KBM-7 (cell line): Measurements from ENCODE around the gene ASPRV1.
A peak's percentile ranks its signal among the peaks of the same experiment; 100 is the strongest.
"Not testable (repeated sequence)": the region's sequence is repeated elsewhere in the genome, so short reads cannot be mapped to it uniquely, and the experiment has no call there.

Experiments used
- DNase-seq: peaks from one replicate; pipeline ENCODE4 v3.0.0-alpha.2; 2015
- in situ Hi-C: fragments of 300-500 bp; cut with MboI; formaldehyde crosslinking; loops from 2 replicates; pipeline ENCODE4 v1.14.3; 2020; ENCODE audit warnings: low sequenced_read_pairs, low pct_unique_long_range_greater_than_20kb, mixed read lengths

The ASPRV1 gene

GRCh38 chr2:69961496-69961895 lies at the start of gene ASPRV1:
Gene ASPRV1 (minus strand): TSS chr2:69961631. CDS start chr2:69961436, 195 bp downstream.
- in situ Hi-C loops = no loop called here
- no peak for DNase-seq

- in situ Hi-C loops = no loop called here
These were observed 49.2 kb upstream of the ASPRV1 start for GRCh38 chr2:70010576-70011111.

GRCh38 chr2:70009762-70010575 lies 48.5 kb upstream of the ASPRV1 start:
- DNase-seq = no peak

More at GRCh38 chr2:70010576-70011111, 49.2 kb upstream of the ASPRV1 start:
- DNase-seq = no peak

GRCh38 chr2:70008290-70008689 lies 46.9 kb upstream of the ASPRV1 start:
- in situ Hi-C loops = no loop called here
- DNase-seq = no peak

More at GRCh38 chr2:70009762-70010575, 48.5 kb upstream of the ASPRV1 start:
- in situ Hi-C loops = no loop called here

- DNase-seq = no peak
- in situ Hi-C loops = no loop called here
These were observed 45.7 kb upstream of the ASPRV1 start for GRCh38 chr2:70007151-70007550.

GRCh38 chr2:70006447-70006784 lies 45.0 kb upstream of the ASPRV1 start:
- no peak for DNase-seq
- in situ Hi-C loops = no loop called here

- DNase-seq = no peak
- in situ Hi-C loops = no loop called here
These were observed 44.5 kb upstream of the ASPRV1 start for GRCh38 chr2:70005752-70006446.

- no peak for DNase-seq
- in situ Hi-C loops = no loop called here
These were observed 43.8 kb upstream of the ASPRV1 start for GRCh38 chr2:70005216-70005615.

GRCh38 chr2:70003093-70003830 lies 41.8 kb upstream of the ASPRV1 start:
- no peak for DNase-seq
- in situ Hi-C loops = no loop called here

- peak; percentile 58 for DNase-seq
- in situ Hi-C loops = no loop called here
These were observed 40.9 kb upstream of the ASPRV1 start for GRCh38 chr2:70002241-70002899.

- in situ Hi-C loops, DNase-seq: not testable (repeated sequence)
These were observed 39.1 kb upstream of the ASPRV1 start for GRCh38 chr2:70000529-70000928.

- no peak for DNase-seq
- in situ Hi-C loops = no loop called here
These were observed 37.3 kb upstream of the ASPRV1 start for GRCh38 chr2:69998761-69999160.

GRCh38 chr2:69997015-69997830 lies 35.8 kb upstream of the ASPRV1 start:
- peak; percentile 23 for DNase-seq
- in situ Hi-C loops = no loop called here

GRCh38 chr2:69995511-69995910 lies 34.1 kb upstream of the ASPRV1 start:
- no peak for DNase-seq
- in situ Hi-C loops = no loop called here

GRCh38 chr2:69994166-69994565 lies 32.7 kb upstream of the ASPRV1 start:
- in situ Hi-C loops = no loop called here
- no peak for DNase-seq

GRCh38 chr2:69993708-69994107 lies 32.3 kb upstream of the ASPRV1 start:
- in situ Hi-C loops = no loop called here
- DNase-seq = no peak

GRCh38 chr2:69993048-69993565 lies 31.7 kb upstream of the ASPRV1 start:
- in situ Hi-C loops = no loop called here
- DNase-seq = no peak
